IMR-90 (cell line): Measurements from ENCODE around the gene COL24A1. TPM values are rescaled to one million over a fixed set of nuclear protein-coding genes. Genes with fewer than 3 reads are reported as not detected.

ENCODE experiments used
- ATAC-seq: fragments of 200-7000 bp; cut with Tn5 transposase; 2 replicates; pipeline ENCODE4 v1.9.1; 2020; ENCODE audit warnings: low read depth, mild to moderate bottlenecking, moderate library complexity
- BruUV-seq: library from RNA; stranded (reverse); fragments of 400-500 nt; replicated peaks from 2 replicates; lab custom pipeline; 2021; lab: Mats Ljungman, UMichigan
- CTCF ChIA-PET: fragments of 300-600 bp; formaldehyde crosslinking; extraction: SDS; loops from one replicate; lab custom pipeline; 2021; ENCODE audit warnings: antibody characterized with exemption; lab: Yijun Ruan, JAX
- POLR2A ChIA-PET: fragments of 300-600 bp; sonication (Branson Sonifier 250); formaldehyde crosslinking; loops from one replicate; lab custom pipeline; 2022; ENCODE audit warnings: antibody characterized with exemption; ENCODE audit not compliant: unreplicated experiment; lab: Charles Lee
- DNase-seq: peaks from one replicate; pipeline ENCODE4 v3.0.0; 2013
- H2AFZ ChIP-seq: replicated peaks from 2 replicates; pipeline ENCODE3; 2013; ENCODE audit warnings: low read length, mild to moderate bottlenecking; ENCODE audit not compliant: poor library complexity
- H2AK5ac ChIP-seq: 2 replicates; pipeline ENCODE4 v1.6.1; 2013; ENCODE audit warnings: low read depth, low read length, inconsistent platforms
- H2AK9ac ChIP-seq: replicated peaks from 2 replicates; pipeline ENCODE3; 2013; ENCODE audit warnings: mild to moderate bottlenecking, low read depth, low read length, moderate library complexity; ENCODE audit not compliant: poor library complexity
- H2BK120ac ChIP-seq: 2 replicates; pipeline ENCODE4 v1.6.1; 2013; ENCODE audit warnings: low read depth, low read length, inconsistent platforms
- H2BK15ac ChIP-seq: 3 replicates; pipeline ENCODE4 v1.6.1; 2013; ENCODE audit warnings: low read depth, low read length, inconsistent platforms
- H2BK20ac ChIP-seq: 2 replicates; pipeline ENCODE4 v1.6.1; 2013; ENCODE audit warnings: low read depth, mild to moderate bottlenecking, inconsistent platforms, low read length, moderate library complexity
- H2BK5ac ChIP-seq: 2 replicates; pipeline ENCODE4 v1.6.1; 2013; ENCODE audit warnings: mild to moderate bottlenecking, low read depth, low read length, inconsistent platforms; ENCODE audit not compliant: poor library complexity, severe bottlenecking
- H3K14ac ChIP-seq: replicated peaks from 2 replicates; pipeline ENCODE4 v1.6.1; 2013; ENCODE audit warnings: low read depth, low read length, inconsistent platforms
- H3K18ac ChIP-seq: 2 replicates; pipeline ENCODE4 v1.6.1; 2013; ENCODE audit warnings: low read depth, low read length, control low read depth
- H3K23ac ChIP-seq: 2 replicates; pipeline ENCODE4 v1.6.1; 2013; ENCODE audit warnings: low read depth, low read length, inconsistent platforms
- H3K27ac ChIP-seq: 2 replicates; pipeline ENCODE4 v1.5.1; 2013; ENCODE audit warnings: mild to moderate bottlenecking, control low read depth, low read length; ENCODE audit not compliant: insufficient read depth
- H3K27me3 ChIP-seq: 2 replicates; pipeline ENCODE4 v1.6.1; 2013; ENCODE audit warnings: low read length; ENCODE audit not compliant: control insufficient read depth, insufficient read depth
- H3K36me3 ChIP-seq: 2 replicates; pipeline ENCODE4 v1.6.1; 2013; ENCODE audit warnings: low read length, mixed read lengths; ENCODE audit not compliant: control insufficient read depth, insufficient read depth
- H3K4ac ChIP-seq: 2 replicates; pipeline ENCODE4 v1.6.1; 2013; ENCODE audit warnings: low read depth, low read length, inconsistent platforms
- H3K4me1 ChIP-seq: 2 replicates; pipeline ENCODE4 v1.6.1; 2013; ENCODE audit warnings: low read length, mixed read lengths; ENCODE audit not compliant: control insufficient read depth, insufficient read depth
- H3K4me2 ChIP-seq: 2 replicates; pipeline ENCODE4 v1.6.1; 2013; ENCODE audit warnings: low read depth, mild to moderate bottlenecking, control low read depth, low read length, moderate library complexity
- H3K4me3 ChIP-seq: 2 replicates; pipeline ENCODE4 v1.5.1; 2013; ENCODE audit warnings: low read depth, mild to moderate bottlenecking, control low read depth, low read length, moderate library complexity; ENCODE audit not compliant: insufficient read depth
- H3K56ac ChIP-seq: 2 replicates; pipeline ENCODE4 v1.6.1; 2013; ENCODE audit warnings: low read length, inconsistent platforms; ENCODE audit not compliant: insufficient read depth; ENCODE audit errors: extremely low read depth
- H3K79me1 ChIP-seq, 2 experiments: 2 replicates each; pipeline ENCODE4 v1.6.1; 2013; ENCODE audit warnings: low read length in 2 of 2, inconsistent platforms in 1 of 2, low read depth in 1 of 2
- H3K9ac ChIP-seq: 2 replicates; pipeline ENCODE4 v1.6.1; 2013; ENCODE audit warnings: low read depth, low read length, control low read depth
- H3K9me1 ChIP-seq: 2 replicates; pipeline ENCODE4 v1.6.1; 2013; ENCODE audit warnings: low read length, inconsistent platforms; ENCODE audit not compliant: insufficient read depth
- H3K9me3 ChIP-seq: 2 replicates; pipeline ENCODE4 v1.6.1; 2013; ENCODE audit warnings: low read length; ENCODE audit not compliant: control insufficient read depth, insufficient read depth
- H4K20me1 ChIP-seq: 2 replicates; pipeline ENCODE4 v1.6.1; 2013; ENCODE audit warnings: low read length, inconsistent platforms; ENCODE audit not compliant: insufficient read depth
- H4K5ac ChIP-seq: 2 replicates; pipeline ENCODE4 v1.6.1; 2013; ENCODE audit warnings: mild to moderate bottlenecking, low read depth, low read length, control low read depth
- H4K8ac ChIP-seq, 2 experiments: 2 replicates each; pipeline ENCODE4 v1.6.1; 2013; ENCODE audit warnings: low read depth in 2 of 2, low read length in 2 of 2, control low read depth in 1 of 2, inconsistent platforms in 1 of 2
- H4K91ac ChIP-seq: 2 replicates; pipeline ENCODE4 v1.6.1; 2013; ENCODE audit warnings: low read depth, low read length, inconsistent platforms; ENCODE audit not compliant: insufficient read depth
- BHLHE40 ChIP-seq: fragments of 150-350 bp; IDR thresholded peaks from 2 replicates; pipeline ENCODE4 v1.6.1; 2016; ENCODE audit warnings: mild to moderate bottlenecking, low read depth, low read length
- CEBPB ChIP-seq: IDR thresholded peaks from 2 replicates; pipeline ENCODE4 v1.6.1; 2012; ENCODE audit warnings: low read depth, low read length, improper control_type of control experiment
- CHD1 ChIP-seq: IDR thresholded peaks from 2 replicates; pipeline ENCODE4 v1.6.1; 2012; ENCODE audit warnings: low read depth, low read length, improper control_type of control experiment
- FOS ChIP-seq: fragments of 150-350 bp; IDR thresholded peaks from 2 replicates; pipeline ENCODE4 v1.6.1; 2016; ENCODE audit warnings: low read depth, low read length
- MAZ ChIP-seq: IDR thresholded peaks from 2 replicates; pipeline ENCODE4 v1.6.1; 2012; ENCODE audit warnings: low read depth, mild to moderate bottlenecking, low read length, improper control_type of control experiment, moderate library complexity, borderline replicate concordance
- MXI1 ChIP-seq: IDR thresholded peaks from 2 replicates; pipeline ENCODE4 v1.6.1; 2012; ENCODE audit warnings: low read depth, mild to moderate bottlenecking, low read length, moderate library complexity, borderline replicate concordance
- NFE2L2 ChIP-seq: fragments of 150-350 bp; IDR thresholded peaks from 2 replicates; pipeline ENCODE4 v1.6.1; 2016; ENCODE audit warnings: low read depth, mild to moderate bottlenecking, low read length
- POLR2A ChIP-seq: IDR thresholded peaks from 2 replicates; pipeline ENCODE4 v1.6.1; 2012; ENCODE audit warnings: mild to moderate bottlenecking, low read depth, low read length
- RAD21 ChIP-seq: IDR thresholded peaks from 2 replicates; pipeline ENCODE4 v1.6.1; 2012; ENCODE audit warnings: low read length, improper control_type of control experiment
- RCOR1 ChIP-seq: IDR thresholded peaks from 2 replicates; pipeline ENCODE4 v1.6.1; 2012; ENCODE audit warnings: mild to moderate bottlenecking, low read length, improper control_type of control experiment; ENCODE audit not compliant: insufficient replicate concordance
- RFX5 ChIP-seq: IDR thresholded peaks from 2 replicates; pipeline ENCODE4 v1.8.0; 2012; ENCODE audit warnings: low read depth, mild to moderate bottlenecking, low read length, moderate library complexity
- SMC3 ChIP-seq: fragments of 150-350 bp; IDR thresholded peaks from 2 replicates; pipeline ENCODE4 v1.6.1; 2016; ENCODE audit warnings: low read depth, mild to moderate bottlenecking, antibody characterized with exemption, low read length, moderate library complexity
- WGBS, 2 experiments: methylation state at CpG; one replicate each; pipeline versions ENCODE4 v1.1.5 to v1.1.7; 2013; ENCODE audit warnings: missing lambda C conversion rate in 2 of 2; ENCODE audit not compliant: insufficient read length in 1 of 2; ENCODE audit errors: extremely low coverage in 2 of 2; 5-methylcytosine and 5-hydroxymethylcytosine counted together
- dilution Hi-C: fragments of 300-500 bp; cut with HindIII; formaldehyde crosslinking; loops from one replicate; pipeline ENCODE4 v1.14.3; 2018; ENCODE audit warnings: low sequenced_read_pairs; ENCODE audit not compliant: unreplicated experiment
- in situ Hi-C: fragments of 300-500 bp; cut with MboI; formaldehyde crosslinking; loops from 3 replicates; pipeline ENCODE4 v1.14.3; 2019; ENCODE audit warnings: low sequenced_read_pairs, inconsistent platforms, mixed read lengths
- intact Hi-C: fragments of 100-400 bp; cut with micrococcal nuclease; formaldehyde crosslinking; loops from 2 replicates; pipeline ENCODE4 v1.10.0; 2022
- polyA plus RNA-seq, 3 experiments: library from polyadenylated mRNA; depleted of rRNA; stranded (reverse); fragments of >200 nt; gene quantifications; 2 replicates each; pipeline ENCODE4 v1.2.3, GENCODE V29; 2012; ENCODE audit warnings: low replicate concordance in 1 of 3
- total RNA-seq: library from RNA; depleted of rRNA; stranded (reverse); fragments of >200 nt; gene quantifications from 2 replicates; pipeline ENCODE4 v1.2.3, GENCODE V29; 2012
- TF ChIP-seq, protein P1 (sequence below): conservative IDR thresholded peaks from 2 replicates; pipeline ENCODE4 v1.5.1; 2012; ENCODE audit warnings: mild to moderate bottlenecking, low read depth, low read length, improper control_type of control experiment

COL24A1 gene
- total and polyA plus RNA-seq, 2 of the 4 experiments (the other 2 are of a cell fraction): 1.4 to 2.2 TPM

DNA sequence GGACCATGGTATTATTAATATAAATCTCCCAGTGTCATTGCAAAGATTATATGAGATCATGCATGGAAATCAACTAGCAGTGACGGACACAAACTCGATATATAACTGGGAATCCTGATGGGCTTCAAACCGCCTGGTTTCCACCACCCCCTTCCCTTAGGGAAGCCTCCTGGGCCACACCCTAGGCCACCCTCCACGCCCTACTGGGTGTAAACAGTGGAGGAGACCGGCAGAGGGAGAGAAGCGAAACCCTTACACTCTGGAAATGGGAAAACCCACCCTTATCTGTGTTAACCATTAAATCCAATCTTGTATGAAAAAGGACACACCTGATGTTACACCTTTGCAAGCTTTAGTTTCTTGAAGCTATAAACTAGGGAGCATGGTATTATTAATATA is 447.7 kb downstream of the COL24A1 start (continued):
- TF ChIP-seq SMC3: no peak

DNA sequence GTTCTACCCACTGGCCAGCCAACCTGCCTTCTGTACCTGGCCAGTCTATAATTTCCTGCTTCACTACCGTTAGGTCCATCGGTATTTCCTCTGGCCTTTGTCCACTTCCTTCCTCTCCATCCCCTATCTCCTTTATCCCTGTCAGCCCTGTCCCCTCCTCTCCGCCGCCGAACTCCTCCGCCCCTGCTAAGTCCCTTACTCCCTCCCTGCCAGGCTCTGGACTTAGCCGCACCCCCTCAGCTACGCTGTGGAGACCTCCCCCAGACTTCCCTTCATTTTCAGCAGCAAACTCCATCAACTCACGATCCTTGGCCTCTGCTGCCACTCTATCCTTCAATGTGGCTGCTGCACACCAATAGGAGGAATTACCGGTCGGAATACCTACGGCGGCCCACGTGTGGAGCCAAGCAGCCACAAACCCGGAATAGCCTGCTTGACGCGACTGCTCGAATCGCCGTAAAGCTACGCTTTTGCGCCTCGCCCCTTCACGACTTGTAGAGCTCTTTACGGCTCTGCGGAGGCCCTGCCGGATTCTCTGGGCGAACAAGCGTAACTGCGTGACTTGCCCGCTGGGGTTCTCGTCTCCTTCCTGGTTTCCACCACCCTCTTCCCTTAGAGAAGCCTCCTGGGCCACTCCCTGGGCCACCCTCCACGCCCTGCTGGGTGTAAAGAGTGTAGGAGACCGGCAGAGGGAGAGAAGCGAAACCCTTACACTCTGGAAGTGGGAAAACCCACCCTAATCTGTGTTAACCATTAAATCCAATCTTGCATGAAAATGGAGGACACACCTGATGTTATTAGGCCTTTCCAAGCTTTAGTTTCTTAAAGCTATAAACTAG is 448.4 kb downstream of the COL24A1 start, which contains the start of gene ZNHIT6:
TSS of gene ZNHIT6 (minus strand) at position 444 of the 839 bp plus-strand sequence. CDS start at position 295, 149 bp downstream.
- 0% methylated on average over 18 of the region's 35 CpGs; no CpG with 5 or more reads in 1 of the 2 experiments for WGBS, 2 experiments
- BruUV-seq: TSS peak; percentile 92
- peak; percentile 96 for ATAC-seq
- TF ChIP-seq, protein P1, sequence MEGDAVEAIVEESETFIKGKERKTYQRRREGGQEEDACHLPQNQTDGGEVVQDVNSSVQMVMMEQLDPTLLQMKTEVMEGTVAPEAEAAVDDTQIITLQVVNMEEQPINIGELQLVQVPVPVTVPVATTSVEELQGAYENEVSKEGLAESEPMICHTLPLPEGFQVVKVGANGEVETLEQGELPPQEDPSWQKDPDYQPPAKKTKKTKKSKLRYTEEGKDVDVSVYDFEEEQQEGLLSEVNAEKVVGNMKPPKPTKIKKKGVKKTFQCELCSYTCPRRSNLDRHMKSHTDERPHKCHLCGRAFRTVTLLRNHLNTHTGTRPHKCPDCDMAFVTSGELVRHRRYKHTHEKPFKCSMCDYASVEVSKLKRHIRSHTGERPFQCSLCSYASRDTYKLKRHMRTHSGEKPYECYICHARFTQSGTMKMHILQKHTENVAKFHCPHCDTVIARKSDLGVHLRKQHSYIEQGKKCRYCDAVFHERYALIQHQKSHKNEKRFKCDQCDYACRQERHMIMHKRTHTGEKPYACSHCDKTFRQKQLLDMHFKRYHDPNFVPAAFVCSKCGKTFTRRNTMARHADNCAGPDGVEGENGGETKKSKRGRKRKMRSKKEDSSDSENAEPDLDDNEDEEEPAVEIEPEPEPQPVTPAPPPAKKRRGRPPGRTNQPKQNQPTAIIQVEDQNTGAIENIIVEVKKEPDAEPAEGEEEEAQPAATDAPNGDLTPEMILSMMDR: peak; percentile 45
- TF ChIP-seq BHLHE40 (no peak), POLR2A (peak; percentile 37; the same call in 1 of the 2 replicates), CEBPB (no peak), RAD21 (peak; percentile 50), CHD1 (no peak), MAZ (0 out of 2 replicates have a peak, but pooled peaks have one; percentile 1), RCOR1 (no peak), NFE2L2 (no peak), MXI1 (peak; percentile 95), RFX5 (no peak), SMC3 (peak; percentile 23; the same call in 1 of the 2 replicates), FOS (no peak)

More for the DNA sequence above, 448.4 kb downstream of the COL24A1 start, which contains the start of gene ZNHIT6:
- H3K27ac ChIP-seq: peak within 1 kb of the TSS; percentile 89
- H3K4me2 ChIP-seq: peak within 1 kb of the TSS; percentile 87
- peak within 1 kb of the TSS; percentile 84 for H2AK5ac ChIP-seq
- DNase-seq: peak; percentile 98
- H3K9me1 ChIP-seq: no peaks in the 10 kb centered on the region
- H3K79me1 ChIP-seq: peaks cover 21 to 34% of the 10 kb centered on the region in 2 experiments
- peak within 1 kb of the TSS; percentile 87 to 98 for H4K8ac ChIP-seq
- H3K56ac ChIP-seq: peak within 1 kb of the TSS; percentile 93
- H3K18ac ChIP-seq: peak within 1 kb of the TSS; percentile 84
- H3K23ac ChIP-seq: peak within 1 kb of the TSS; percentile 89
- dilution Hi-C loops: no loop called here
- H4K91ac ChIP-seq: peak within 1 kb of the TSS; percentile 74
- peak within 1 kb of the TSS; percentile 91 for H3K14ac ChIP-seq
- H3K36me3 ChIP-seq: peaks cover 5% of the 10 kb centered on the region; the same call in 1 of the 2 replicates
- peak within 1 kb of the TSS; percentile 55; the same call in 1 of the 2 replicates for H2BK20ac ChIP-seq
- no peaks in the 10 kb centered on the region for H3K27me3 ChIP-seq
- peak within 1 kb of the TSS; percentile 99 for H2AFZ ChIP-seq
- ChIA-PET CTCF (interaction anchor here (0.5 to 1.3 kb wide), 13 partner anchors 8 to 664 kb away, joined by 3 to 8 read pairs (median 4); no protein-coding TSS in a partner anchor), POLR2A (interaction anchor here (0.5 to 1.0 kb wide), 9 partner anchors 8 to 307 kb away, joined by 3 to 13 read pairs (median 4); partner anchors contain the start of gene CCN1)
- in situ Hi-C loops: loop anchor here (25.0 kb wide), 2 partner anchors 179 to 1004 kb away; partner anchors contain the start of gene SH3GLB1
- H3K9me3 ChIP-seq: no peaks in the 10 kb centered on the region
- H3K9ac ChIP-seq: peak within 1 kb of the TSS; percentile 86
- no peaks in the 10 kb centered on the region for H4K20me1 ChIP-seq
- H2BK120ac ChIP-seq: peak within 1 kb of the TSS; percentile 86
- peak within 1 kb of the TSS; percentile 94 for H3K4ac ChIP-seq
- peak within 1 kb of the TSS; percentile 95 for H4K5ac ChIP-seq
- intact Hi-C loops: loop anchor here (1.0 to 10.0 kb wide), 6 partner anchors 142 to 647 kb away; partner anchors contain the start of gene COL24A1
- peak within 1 kb of the TSS; percentile 20 for H2BK15ac ChIP-seq
- peak within 1 kb of the TSS; percentile 93 for H2AK9ac ChIP-seq
- peak within 1 kb of the TSS; percentile 90 for H3K4me3 ChIP-seq
- H2BK5ac ChIP-seq: peak within 1 kb of the TSS; percentile 85
- H3K4me1 ChIP-seq: peaks cover 1% of the 10 kb centered on the region; the same call in 1 of the 2 replicates
